ENCODE results near the gene MILR1.
"Not testable (repeated sequence)": the region's sequence is repeated elsewhere in the genome, so short reads cannot be mapped to it uniquely, and the experiment has no call there.

Gene MILR1

DNA sequence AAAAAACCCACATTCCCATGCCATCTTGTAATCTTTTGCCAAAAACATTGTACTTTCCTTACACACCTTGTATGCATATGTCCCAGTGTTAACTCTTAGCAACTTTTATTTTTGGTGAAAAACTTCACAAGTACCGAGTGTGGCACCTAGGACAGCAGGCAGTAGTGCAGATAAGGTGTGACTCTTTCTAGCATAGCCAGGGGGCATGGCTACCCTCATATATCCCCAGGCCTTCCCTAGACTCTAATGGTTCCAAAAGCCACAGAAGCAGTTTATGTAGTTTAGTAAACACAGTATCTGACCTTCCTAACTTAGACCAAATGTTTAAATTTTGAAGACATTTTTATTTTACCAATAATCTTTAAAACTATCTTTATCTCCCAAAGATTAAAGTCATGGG lies 20.5 kb upstream of the MILR1 start:
- no peak for DNase-seq (ENCODE audit: low spot score)

DNA sequence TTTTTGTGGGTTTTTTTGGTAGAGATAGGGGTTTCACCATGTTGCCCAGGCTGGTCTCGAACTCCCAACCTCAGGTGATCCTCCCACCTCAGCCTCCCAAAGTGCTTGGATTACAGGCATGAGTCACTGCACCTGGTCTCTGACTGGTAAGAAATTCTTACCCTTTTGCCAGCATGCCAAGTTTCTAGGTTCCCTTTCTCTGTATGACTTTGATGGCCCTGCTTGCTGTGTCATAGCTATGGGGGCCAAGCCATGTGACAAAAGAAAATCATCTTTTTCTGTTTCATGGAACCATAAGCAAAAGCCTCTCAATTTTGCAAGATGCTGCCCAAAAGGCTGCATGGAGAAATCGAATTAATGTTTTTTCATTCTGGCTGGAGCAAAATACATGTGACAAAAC lies 18.9 kb upstream of the MILR1 start:
- DNase-seq (ENCODE audit: low spot score) = not testable (repeated sequence)

DNA sequence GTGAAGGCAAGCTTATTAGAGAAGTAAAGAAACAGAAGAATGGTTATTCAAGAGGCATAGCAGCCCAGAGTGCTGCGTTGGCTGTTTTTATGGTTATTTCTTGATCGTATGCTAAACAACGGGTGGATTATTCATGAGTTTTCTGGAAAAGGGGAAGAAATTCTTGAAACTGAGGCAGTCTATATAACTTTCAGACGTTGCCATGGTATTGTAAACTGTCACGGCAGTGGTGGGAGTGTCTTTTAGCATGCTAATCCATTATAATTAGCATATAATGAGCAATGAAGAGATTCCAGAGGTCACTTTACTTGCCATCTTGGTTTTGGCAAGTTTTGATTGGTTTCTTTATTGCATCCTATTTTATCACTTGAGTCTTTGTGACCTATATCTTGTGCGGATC lies 17.4 kb upstream of the MILR1 start:
- DNase-seq (ENCODE audit: low spot score) = no peak

- DNase-seq (ENCODE audit: low spot score) = no peak
These were observed 10.9 kb upstream of the MILR1 start for GRCh38 chr17:64437944-64438525.

DNA sequence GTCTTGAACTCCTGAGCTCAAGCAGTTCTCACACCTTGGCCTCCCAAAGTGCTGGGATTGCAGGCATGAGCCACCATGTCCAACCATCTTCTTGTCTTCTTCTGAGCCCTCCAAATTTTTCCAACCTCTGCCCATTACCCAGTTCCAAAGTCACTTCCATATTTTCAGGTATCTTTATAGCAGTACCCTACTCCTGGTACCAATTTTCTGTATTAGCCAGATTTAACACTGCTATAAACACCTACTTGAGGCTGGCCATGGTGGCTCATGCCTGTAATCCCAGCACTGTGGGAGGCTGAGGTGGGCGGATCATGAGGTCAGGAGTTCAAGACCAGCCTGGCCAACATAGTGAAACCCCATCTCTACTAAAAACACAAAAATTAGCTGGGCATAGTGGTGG lies 9.4 kb upstream of the MILR1 start:
- DNase-seq (ENCODE audit: low spot score) = not testable (repeated sequence)

DNA sequence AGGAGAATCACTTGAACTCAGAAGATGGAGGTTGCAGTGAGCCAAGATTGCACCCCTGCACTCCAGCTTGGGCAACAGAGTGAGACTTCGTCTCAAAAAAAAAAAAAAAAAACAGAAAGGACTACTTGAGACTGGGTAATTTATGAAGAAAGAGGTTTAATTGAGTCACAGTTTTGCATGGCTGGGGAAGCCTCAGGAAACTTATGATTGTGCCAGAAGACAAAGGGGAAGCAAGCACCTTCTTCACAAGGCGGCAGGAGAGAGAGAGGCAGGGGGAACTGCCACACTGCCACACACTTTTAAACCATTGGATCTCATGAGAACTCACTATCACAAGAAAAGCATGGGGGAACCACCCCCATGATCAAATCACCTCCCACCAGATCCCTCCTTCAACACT lies 9.0 kb upstream of the MILR1 start:
- DNase-seq (ENCODE audit: low spot score) = no peak

GRCh38 chr17:64441772-64442540 lies 7.0 kb upstream of the MILR1 start:
- DNase-seq (ENCODE audit: low spot score) = peak; percentile 84

GRCh38 chr17:64442541-64442971 lies 6.4 kb upstream of the MILR1 start:
- DNase-seq (ENCODE audit: low spot score) = peak; percentile 93

DNA sequence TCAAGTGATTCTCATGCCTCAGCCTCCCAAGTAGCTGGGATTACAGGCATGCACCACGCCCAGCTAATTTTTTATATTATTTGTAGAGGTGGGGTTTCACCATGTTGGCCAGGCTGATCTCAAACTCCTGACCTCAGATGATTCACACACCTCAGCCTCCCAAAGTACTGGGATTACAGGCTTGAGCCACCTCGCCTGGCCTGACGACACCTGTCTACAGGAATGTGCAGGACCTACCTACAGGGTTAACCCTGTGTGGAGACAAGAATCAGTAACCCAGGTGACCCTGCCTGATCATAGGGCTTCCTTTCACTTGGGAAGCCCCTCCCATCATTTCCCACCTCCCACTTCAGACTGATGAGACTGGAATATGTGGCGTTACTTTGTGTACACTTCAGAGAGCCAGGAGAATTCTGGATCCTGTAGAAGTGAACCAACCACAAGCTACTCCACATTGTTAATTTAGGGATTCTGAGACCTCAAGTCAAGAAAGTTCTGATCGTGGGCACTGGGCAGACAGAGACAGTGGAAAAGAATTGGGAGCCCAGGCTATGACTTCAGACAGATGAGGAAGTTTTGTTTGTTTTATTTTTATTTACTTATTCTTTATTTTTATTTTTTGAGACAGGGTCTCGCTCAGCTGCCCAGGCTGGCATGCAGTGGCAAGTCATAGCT lies 5.7 kb upstream of the MILR1 start:
- peak; percentile 83 for DNase-seq (ENCODE audit: low spot score)

GRCh38 chr17:64447526-64447925 lies 1.4 kb upstream of the MILR1 start:
- no peak for DNase-seq (ENCODE audit: low spot score)

DNA sequence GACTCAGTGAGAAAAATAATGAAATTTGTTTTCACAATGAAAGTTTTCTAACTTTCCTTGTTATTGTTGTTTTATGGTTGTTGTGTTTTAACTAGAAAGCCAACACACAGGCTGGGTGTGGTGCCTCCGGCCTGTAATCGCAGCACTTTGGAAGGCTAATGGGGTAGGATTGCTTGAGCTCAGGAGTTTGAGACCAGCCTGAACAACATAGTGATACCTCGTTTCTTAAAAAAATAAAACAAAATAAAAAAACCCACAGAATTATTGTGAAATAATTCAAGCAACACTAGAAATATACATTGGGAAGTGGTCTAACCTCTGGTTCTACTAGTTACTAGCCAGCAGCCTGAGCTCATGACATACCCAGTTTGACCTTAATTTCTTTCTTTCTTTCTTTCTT lies 630 bp downstream of the MILR1 start:
- DNase-seq (ENCODE audit: low spot score) = no peak

- DNase-seq (ENCODE audit: low spot score) = no peak
These were observed 7.3 kb downstream of the MILR1 start for GRCh38 chr17:64455993-64456885.

- DNase-seq (ENCODE audit: low spot score) = peak; percentile 13
These were observed 8.2 kb downstream of the MILR1 start for GRCh38 chr17:64457156-64457555.

DNA sequence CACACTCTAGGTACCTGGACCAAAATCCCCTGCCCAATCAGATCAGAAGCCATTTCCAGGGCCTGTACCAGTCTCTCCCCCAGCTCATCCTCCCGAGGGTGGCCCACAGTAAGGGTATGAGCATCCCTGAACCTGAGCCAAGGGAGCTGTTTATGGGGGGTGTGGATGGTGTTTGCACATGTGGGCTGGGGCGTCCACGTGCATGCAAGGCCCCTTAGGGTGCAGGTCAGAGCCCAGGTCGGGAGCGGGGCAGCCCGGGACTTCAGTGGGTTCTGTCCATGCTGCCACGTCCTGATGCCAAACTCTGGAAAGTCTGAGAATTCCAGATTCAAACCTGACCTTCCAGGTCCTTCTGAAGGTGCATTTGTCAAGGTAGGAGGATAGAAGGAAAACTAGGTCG lies 9.8 kb downstream of the MILR1 start:
- DNase-seq (ENCODE audit: low spot score) = no peak

GRCh38 chr17:64459284-64459747 lies 10.4 kb downstream of the MILR1 start:
- peak; percentile 41 for DNase-seq (ENCODE audit: low spot score)

DNA sequence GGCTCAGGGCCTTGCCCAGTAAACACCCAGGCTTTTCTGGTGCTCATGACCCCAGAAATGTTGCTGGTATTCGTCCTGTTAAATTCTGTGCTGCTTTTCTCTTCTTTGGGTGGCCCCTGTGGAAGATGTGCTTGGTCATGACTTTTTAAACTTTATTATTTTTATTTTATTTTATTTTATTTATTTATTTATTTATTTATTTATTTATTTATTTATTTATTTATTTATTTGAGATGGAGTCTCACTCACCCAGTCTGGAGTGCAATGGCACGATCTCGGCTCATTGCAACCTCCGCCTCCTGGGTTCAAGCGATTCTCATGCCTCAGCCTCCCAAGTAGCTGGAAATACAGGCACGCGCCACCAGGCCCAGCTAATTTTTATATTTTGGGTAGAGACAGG lies 10.9 kb downstream of the MILR1 start:
- DNase-seq (ENCODE audit: low spot score) = not testable (repeated sequence)

DNA sequence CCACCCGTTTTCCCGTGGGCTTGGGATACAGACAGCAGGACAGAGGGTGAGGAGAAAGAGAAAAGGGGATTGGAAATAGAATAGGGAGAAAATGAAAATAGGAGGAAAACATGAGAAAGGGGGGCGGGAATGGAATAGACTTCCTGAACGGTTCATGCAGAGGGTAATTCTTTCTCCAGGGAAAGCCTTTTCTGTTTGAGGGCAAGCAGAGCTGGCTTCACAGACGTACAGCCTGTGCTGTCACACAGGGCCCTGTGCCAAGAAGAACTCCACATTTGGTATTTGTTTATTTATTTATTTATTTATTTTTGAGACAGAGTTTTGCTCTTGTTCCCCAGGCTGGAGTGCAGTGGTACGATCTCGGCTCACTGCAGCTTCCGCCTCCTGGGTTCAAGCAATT lies 12.0 kb downstream of the MILR1 start:
- no peak for DNase-seq (ENCODE audit: low spot score)

DNA sequence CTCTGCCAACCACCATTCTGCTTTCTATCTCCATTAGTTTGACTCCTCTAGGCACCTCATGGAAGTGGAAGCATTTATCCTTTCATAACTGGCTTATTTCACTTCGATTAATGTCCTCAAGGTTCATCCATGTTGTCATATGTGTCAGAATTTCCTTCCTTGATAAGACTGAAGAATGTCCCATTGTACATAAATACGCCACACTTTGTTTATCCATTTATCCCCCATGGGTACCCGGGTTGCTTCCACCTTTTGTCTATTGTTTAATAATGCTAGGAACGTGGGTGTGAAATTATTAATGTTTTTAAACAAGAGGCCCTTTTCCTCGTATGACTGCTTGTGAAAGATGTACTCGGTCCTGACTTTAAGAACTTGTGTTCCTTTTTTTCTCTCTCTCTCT lies 12.9 kb downstream of the MILR1 start:
- DNase-seq (ENCODE audit: low spot score) = no peak

- no peak for DNase-seq (ENCODE audit: low spot score)
These were observed 17.3 kb downstream of the MILR1 start for GRCh38 chr17:64466019-64466735.

GRCh38 chr17:64466834-64467233 lies 17.9 kb downstream of the MILR1 start:
- DNase-seq (ENCODE audit: low spot score) = not testable (repeated sequence)

GRCh38 chr17:64470625-64471024 lies 21.7 kb downstream of the MILR1 start:
- no peak for DNase-seq (ENCODE audit: low spot score)
